KMS-11 (cell line): ENCODE measurements around the gene DUS1L.
A peak's percentile ranks its signal among the peaks of the same experiment; 100 is the strongest.

Source experiments
- H2AFZ ChIP-seq: fragments of 200-600 bp; sonication (generic); 2 replicates; pipeline ENCODE4 v1.6.1; 2016; ENCODE audit warnings: antibody characterized with exemption, mixed run types, low read depth
- H3K27ac ChIP-seq: fragments of 200-600 bp; sonication (generic); 2 replicates; pipeline ENCODE4 v1.6.1; 2016; ENCODE audit warnings: mild to moderate bottlenecking, mixed run types
- H3K27me3 ChIP-seq: fragments of 200-600 bp; sonication (generic); 2 replicates; pipeline ENCODE4 v1.6.1; 2017; ENCODE audit warnings: mild to moderate bottlenecking, low read depth, mixed run types, moderate library complexity; ENCODE audit not compliant: insufficient read depth
- H3K36me3 ChIP-seq: fragments of 200-600 bp; sonication (generic); 2 replicates; pipeline ENCODE4 v1.6.1; 2017; ENCODE audit warnings: mild to moderate bottlenecking, mixed run types; ENCODE audit not compliant: insufficient read depth
- H3K4me1 ChIP-seq: fragments of 200-600 bp; sonication (generic); 2 replicates; pipeline ENCODE4 v1.6.1; 2016; ENCODE audit warnings: mild to moderate bottlenecking, low read depth, mixed run types; ENCODE audit not compliant: poor library complexity, severe bottlenecking
- H3K4me2 ChIP-seq: fragments of 200-600 bp; sonication (generic); 2 replicates; pipeline ENCODE4 v1.7.0; 2016; ENCODE audit warnings: mild to moderate bottlenecking, mixed run types
- H3K4me3 ChIP-seq: fragments of 200-600 bp; sonication (generic); IDR thresholded peaks from 2 replicates; pipeline ENCODE4 v1.6.1; 2017; ENCODE audit warnings: low read depth, low read length, mixed read lengths; ENCODE audit not compliant: insufficient read depth
- H3K79me2 ChIP-seq: fragments of 200-600 bp; sonication (generic); 2 replicates; pipeline ENCODE4 v1.6.1; 2016; ENCODE audit warnings: low read depth, mixed run types; ENCODE audit not compliant: insufficient read depth
- H3K9ac ChIP-seq: fragments of 200-600 bp; sonication (generic); 2 replicates; pipeline ENCODE4 v1.6.1; 2016; ENCODE audit warnings: mild to moderate bottlenecking, mixed run types
- H4K20me1 ChIP-seq: fragments of 200-600 bp; sonication (generic); 2 replicates; pipeline ENCODE4 v1.6.1; 2016; ENCODE audit warnings: mild to moderate bottlenecking, mixed run types; ENCODE audit not compliant: insufficient read depth
- TF ChIP-seq, protein P1 (sequence below): fragments of 200-600 bp; sonication (generic); conservative IDR thresholded peaks from 2 replicates; pipeline ENCODE4 v1.6.1; 2017; ENCODE audit warnings: low read depth, mild to moderate bottlenecking, antibody characterized with exemption, low read length, moderate library complexity, mixed read lengths

DUS1L gene

DNA sequence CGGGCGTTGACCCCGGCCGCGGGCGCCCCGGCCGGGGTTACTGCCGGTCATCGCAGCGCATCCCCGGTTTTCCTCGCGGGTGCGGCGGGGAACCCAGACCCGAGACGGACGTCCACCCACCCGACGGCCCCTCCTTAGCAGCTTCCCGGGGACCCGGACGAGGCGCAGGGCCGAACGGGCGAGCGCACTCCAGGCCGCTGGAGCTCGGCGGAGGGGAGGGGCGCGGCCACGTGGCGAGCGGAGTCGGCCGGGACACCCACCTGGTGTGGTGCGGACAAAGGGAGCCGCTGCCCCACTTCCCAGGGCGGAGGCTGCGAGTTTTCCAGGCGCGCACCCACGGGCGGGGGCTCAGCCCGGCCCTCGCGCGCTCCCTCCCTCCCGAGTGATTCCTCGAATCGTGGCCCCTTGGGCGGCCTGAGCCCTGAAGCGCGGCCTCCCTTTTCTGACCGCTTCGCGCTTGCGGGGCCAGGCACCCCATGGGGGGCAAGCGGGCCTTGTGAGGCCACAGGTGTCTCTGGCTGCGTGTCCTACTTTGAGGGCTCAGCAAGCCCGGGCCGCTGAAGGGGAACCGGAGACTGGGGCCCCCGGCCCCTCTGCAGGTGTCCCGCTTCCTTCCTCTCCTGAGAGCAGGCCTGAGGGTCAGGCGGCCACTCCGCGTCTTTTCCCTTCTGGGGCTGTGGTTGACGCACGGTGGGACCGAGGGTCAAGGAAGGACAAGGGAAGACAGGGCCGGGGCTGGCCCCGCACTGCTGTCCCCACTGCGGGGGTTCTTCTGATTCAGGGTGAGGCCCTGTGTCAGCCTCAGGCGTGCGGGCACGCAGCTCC lies 33.5 kb upstream of the DUS1L start:
- TF ChIP-seq, protein P1, sequence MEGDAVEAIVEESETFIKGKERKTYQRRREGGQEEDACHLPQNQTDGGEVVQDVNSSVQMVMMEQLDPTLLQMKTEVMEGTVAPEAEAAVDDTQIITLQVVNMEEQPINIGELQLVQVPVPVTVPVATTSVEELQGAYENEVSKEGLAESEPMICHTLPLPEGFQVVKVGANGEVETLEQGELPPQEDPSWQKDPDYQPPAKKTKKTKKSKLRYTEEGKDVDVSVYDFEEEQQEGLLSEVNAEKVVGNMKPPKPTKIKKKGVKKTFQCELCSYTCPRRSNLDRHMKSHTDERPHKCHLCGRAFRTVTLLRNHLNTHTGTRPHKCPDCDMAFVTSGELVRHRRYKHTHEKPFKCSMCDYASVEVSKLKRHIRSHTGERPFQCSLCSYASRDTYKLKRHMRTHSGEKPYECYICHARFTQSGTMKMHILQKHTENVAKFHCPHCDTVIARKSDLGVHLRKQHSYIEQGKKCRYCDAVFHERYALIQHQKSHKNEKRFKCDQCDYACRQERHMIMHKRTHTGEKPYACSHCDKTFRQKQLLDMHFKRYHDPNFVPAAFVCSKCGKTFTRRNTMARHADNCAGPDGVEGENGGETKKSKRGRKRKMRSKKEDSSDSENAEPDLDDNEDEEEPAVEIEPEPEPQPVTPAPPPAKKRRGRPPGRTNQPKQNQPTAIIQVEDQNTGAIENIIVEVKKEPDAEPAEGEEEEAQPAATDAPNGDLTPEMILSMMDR = no peak
- peaks cover 42% of the 10 kb centered on the region for H3K79me2 ChIP-seq
- H3K36me3 ChIP-seq = peaks cover 5% of the 10 kb centered on the region; the same call in 1 of the 2 replicates
- H4K20me1 ChIP-seq = peaks cover 13% of the 10 kb centered on the region; the same call in 1 of the 2 replicates
- peak overlapping the region; percentile 94 for H3K27ac ChIP-seq
- peak overlapping the region; percentile 53; the same call in 1 of the 2 replicates for H2AFZ ChIP-seq
- H3K27me3 ChIP-seq = no peaks in the 10 kb centered on the region
- H3K9ac ChIP-seq = peak overlapping the region; percentile 96
- H3K4me3 ChIP-seq = no peak overlapping the region
- H3K4me1 ChIP-seq = peaks cover 27% of the 10 kb centered on the region
- H3K4me2 ChIP-seq = peak overlapping the region; percentile 97

DNA sequence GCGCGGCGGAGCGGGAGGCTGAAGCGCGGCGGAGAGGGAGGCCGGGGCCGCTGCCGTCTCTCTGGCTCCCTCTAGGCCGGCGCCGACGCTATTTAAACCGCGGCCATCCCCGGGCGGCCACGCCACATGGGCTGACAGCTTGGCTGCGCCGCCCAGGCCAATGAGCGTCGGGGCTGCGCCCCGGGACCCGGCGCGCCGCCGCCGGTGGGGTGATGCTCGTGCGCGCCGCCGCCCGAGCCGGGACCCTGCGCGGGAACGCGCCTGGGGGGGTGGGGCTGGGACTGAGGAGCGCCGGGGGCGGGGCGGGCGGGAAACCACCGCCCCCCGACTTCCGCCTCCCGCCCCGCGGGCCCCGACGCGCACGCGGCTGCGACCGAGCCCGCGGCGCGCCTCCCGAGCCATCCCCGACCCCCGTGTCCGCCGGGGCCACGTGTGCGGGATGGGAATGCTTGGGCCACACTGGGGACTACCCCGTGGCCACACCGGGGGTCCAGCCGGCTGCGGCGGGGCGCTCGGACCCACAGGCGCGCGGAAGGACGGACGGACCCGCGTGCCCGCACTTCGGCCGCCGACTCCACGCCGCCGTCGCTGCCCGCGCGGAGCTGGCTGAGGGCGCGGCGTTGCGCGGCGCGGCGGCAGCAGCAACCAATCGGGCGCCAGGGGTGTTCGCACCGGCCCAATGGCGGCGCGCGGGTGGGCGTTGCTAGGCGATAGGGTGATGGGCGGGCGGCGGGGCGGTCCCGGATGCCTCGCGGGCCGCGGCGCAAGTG lies 32.8 kb upstream of the DUS1L start, which contains the start of gene FASN:
FASN (minus strand) TSS at position 68 of the 770 bp plus-strand sequence. CDS start 1,791 bp downstream, outside the sequence.
- Histone ChIP-seq H3K79me2 (peaks cover 45% of the 10 kb centered on the region), H3K4me3 (no peak within 1 kb of the TSS), H4K20me1 (peaks cover 13% of the 10 kb centered on the region; the same call in 1 of the 2 replicates), H2AFZ (peak within 1 kb of the TSS; percentile 53), H3K36me3 (peaks cover 7% of the 10 kb centered on the region; the same call in 1 of the 2 replicates), H3K27ac (peak within 1 kb of the TSS; percentile 94), H3K9ac (peak within 1 kb of the TSS; percentile 96), H3K4me2 (peak within 1 kb of the TSS; percentile 97), H3K4me1 (peaks cover 27% of the 10 kb centered on the region), H3K27me3 (no peaks in the 10 kb centered on the region)
- TF ChIP-seq, protein P1 = no peak; the same call in 1 of the 2 replicates

- no peaks in the 10 kb centered on the region for H3K27me3 ChIP-seq
- peaks cover 13% of the 10 kb centered on the region; the same call in 1 of the 2 replicates for H4K20me1 ChIP-seq
- H3K27ac ChIP-seq = peak overlapping the region; percentile 84
- H3K79me2 ChIP-seq = peaks cover 42% of the 10 kb centered on the region
- H3K36me3 ChIP-seq = peaks cover 11% of the 10 kb centered on the region; the same call in 1 of the 2 replicates
- TF ChIP-seq, protein P1 = no peak
- no peak overlapping the region for H3K4me3 ChIP-seq
- H3K4me2 ChIP-seq = peak overlapping the region; percentile 93
- peak overlapping the region; percentile 34 for H2AFZ ChIP-seq
- peaks cover 27% of the 10 kb centered on the region for H3K4me1 ChIP-seq
- H3K9ac ChIP-seq = peak overlapping the region; percentile 92
These were observed 32.2 kb upstream of the DUS1L start for GRCh38 chr17:82097919-82098168.

DNA sequence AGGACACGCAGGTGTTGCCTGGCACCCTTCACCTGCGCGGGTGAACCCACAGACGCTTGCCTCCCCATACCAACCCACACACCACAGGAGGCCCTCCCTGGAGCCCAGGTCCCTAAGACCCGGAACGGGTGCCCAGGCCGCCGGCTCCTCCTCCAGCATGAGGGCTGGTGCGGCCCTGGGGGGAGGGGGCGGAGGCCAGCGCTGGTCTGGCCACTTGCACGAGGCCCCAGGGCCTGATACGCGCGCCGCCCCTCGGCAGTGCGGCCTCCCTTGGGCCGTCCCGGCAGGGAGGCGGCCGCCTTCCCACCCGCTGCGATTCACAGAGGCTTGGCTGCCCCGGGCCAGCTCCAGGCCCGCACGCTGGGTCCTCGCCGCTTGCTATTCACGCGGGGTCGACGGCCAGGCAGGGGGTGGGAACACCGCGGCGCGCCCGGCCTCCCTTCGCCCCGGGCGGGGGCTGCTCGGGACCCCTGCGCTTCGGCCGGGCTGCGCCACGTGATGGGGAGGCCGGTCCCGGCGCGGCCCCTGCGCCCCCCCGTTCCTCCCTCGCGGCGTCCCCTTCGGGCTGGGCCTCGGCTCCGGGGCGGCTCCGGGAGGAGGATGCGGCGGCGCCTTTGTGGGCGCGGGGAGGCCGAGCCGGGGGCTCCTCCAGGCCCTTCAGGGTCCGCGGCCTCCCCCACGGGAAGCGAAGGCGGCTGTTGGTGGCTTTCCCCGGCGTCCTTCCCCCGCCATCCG lies 31.7 kb upstream of the DUS1L start:
- Histone ChIP-seq H3K4me2 (peak overlapping the region; percentile 93), H3K4me1 (peaks cover 27% of the 10 kb centered on the region), H3K4me3 (no peak overlapping the region), H4K20me1 (peaks cover 13% of the 10 kb centered on the region; the same call in 1 of the 2 replicates), H3K36me3 (peaks cover 13% of the 10 kb centered on the region; the same call in 1 of the 2 replicates), H3K9ac (peak overlapping the region; percentile 92), H3K79me2 (peaks cover 41% of the 10 kb centered on the region), H2AFZ (peak overlapping the region; percentile 34), H3K27me3 (no peaks in the 10 kb centered on the region), H3K27ac (peak overlapping the region; percentile 84)
- TF ChIP-seq, protein P1 = no peak
